NCI-H1105 (cell line): ENCODE data around the gene DCLK1.

Source experiments
- DNase-seq: peaks from one replicate; lab custom pipeline; 2025; lab: John Stamatoyannopoulos, UW

Gene DCLK1

GRCh38 chr13:35945368-35945767 is 185.8 kb downstream of the DCLK1 start:
- no peak for DNase-seq

GRCh38 chr13:35941374-35941773 is 189.8 kb downstream of the DCLK1 start:
- DNase-seq = no peak

- no peak for DNase-seq
These were observed 190.4 kb downstream of the DCLK1 start for GRCh38 chr13:35940734-35941133.

GRCh38 chr13:35936246-35936978 is 194.8 kb downstream of the DCLK1 start:
- no peak for DNase-seq

- no peak for DNase-seq
These were observed 200.2 kb downstream of the DCLK1 start for GRCh38 chr13:35930665-35931631.

GRCh38 chr13:35927567-35928021 is 203.6 kb downstream of the DCLK1 start:
- DNase-seq = no peak

GRCh38 chr13:35926859-35927530 is 204.2 kb downstream of the DCLK1 start:
- no peak for DNase-seq

GRCh38 chr13:35925669-35926068 is 205.5 kb downstream of the DCLK1 start:
- no peak for DNase-seq

GRCh38 chr13:35923347-35923746 is 207.8 kb downstream of the DCLK1 start:
- no peak for DNase-seq

- DNase-seq = no peak
These were observed 210.4 kb downstream of the DCLK1 start for GRCh38 chr13:35920816-35921215.

GRCh38 chr13:35917942-35918645 is 213.1 kb downstream of the DCLK1 start:
- no peak for DNase-seq

GRCh38 chr13:35917252-35917941 is 213.8 kb downstream of the DCLK1 start:
- no peak for DNase-seq

GRCh38 chr13:35916146-35916545 is 215.0 kb downstream of the DCLK1 start:
- DNase-seq = no peak

GRCh38 chr13:35914662-35915061 is 216.5 kb downstream of the DCLK1 start:
- DNase-seq = no peak

GRCh38 chr13:35912841-35913240 is 218.3 kb downstream of the DCLK1 start:
- DNase-seq = no peak

- no peak for DNase-seq
These were observed 221.2 kb downstream of the DCLK1 start for GRCh38 chr13:35909837-35910540.

GRCh38 chr13:35909091-35909490 is 222.1 kb downstream of the DCLK1 start:
- no peak for DNase-seq

- DNase-seq = no peak
These were observed 223.0 kb downstream of the DCLK1 start for GRCh38 chr13:35908226-35908625.

GRCh38 chr13:35906636-35907035 is 224.5 kb downstream of the DCLK1 start:
- no peak for DNase-seq

GRCh38 chr13:35903075-35903474 is 228.1 kb downstream of the DCLK1 start:
- DNase-seq = no peak

GRCh38 chr13:35898041-35898440 is 233.1 kb downstream of the DCLK1 start:
- DNase-seq = no peak
